ENCODE data around the gene NAA10. TPM values are rescaled to one million over a fixed set of nuclear protein-coding genes. Genes with fewer than 3 reads are reported as not detected.

Gene NAA10
- total RNA-seq: 84.9 and 138 TPM in 2 replicates

GRCh38 chrX:153934762-153935325 is at the start of gene NAA10:
TSS of gene NAA10 (minus strand) at chrX:153935037. CDS start at chrX:153934904, 133 bp downstream.

GRCh38 chrX:153972368-153973126 is 37.7 kb upstream of the NAA10 start, which contains the start of gene TMEM187:
TSS of gene TMEM187 (plus strand) at chrX:153972754. CDS start at chrX:153982063, 9,309 bp downstream.

GRCh38 chrX:153971450-153972367 is 36.9 kb upstream of the NAA10 start, which contains the start of gene HCFC1:
TSS of gene HCFC1 (minus strand) at chrX:153971818. CDS start at chrX:153970840, 978 bp downstream.

GRCh38 chrX:153944140-153944799 is 9.4 kb upstream of the NAA10 start, which contains the start of gene RENBP:
TSS of gene RENBP (minus strand) at chrX:153944643. CDS start at chrX:153944610, 33 bp downstream.

DNA sequence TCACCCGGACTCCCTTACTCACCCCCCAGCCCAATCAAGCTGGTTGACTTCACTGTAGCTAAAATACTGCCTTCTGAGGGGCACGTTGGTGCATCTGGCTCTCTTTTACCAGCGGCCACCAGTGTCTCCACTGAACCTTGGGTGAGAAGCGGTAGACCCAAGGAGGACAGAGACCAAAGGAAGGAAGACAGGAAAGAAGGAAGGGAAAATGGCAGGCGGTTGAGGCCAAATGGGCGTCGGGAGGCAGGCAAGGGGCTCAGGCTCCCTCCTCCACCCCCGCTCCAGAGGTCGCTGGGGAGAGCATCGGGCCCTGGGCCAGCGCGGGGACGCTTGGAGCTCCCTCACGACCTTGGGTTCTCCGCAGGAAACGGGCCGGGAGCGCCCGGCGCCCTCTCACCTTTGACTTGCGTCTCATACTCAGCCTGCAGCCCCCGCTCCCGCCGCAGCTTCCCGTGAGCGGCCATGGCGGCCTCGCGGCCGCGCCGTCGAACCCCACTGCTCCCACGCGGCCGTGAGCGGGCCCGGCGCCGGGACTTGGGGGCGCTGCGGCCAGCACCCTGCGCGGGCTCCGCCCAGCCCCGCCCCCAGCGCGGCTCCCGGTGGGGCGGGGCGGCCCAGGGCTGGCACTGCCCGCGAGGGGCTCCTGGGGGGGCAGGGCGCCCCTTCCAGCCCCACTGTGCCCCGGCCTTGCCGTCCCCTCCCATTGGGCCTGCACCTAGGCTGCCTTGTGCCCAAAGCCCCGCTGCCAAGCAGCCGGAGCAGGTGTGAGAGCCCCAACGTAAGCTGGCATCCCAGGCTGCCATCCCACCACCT is 8.9 kb downstream of the NAA10 start, which contains the start of gene ARHGAP4:
Gene ARHGAP4 (minus strand): TSS at position 526 of the 813 bp plus-strand sequence. CDS start 62 bp downstream, at position 464.

DNA sequence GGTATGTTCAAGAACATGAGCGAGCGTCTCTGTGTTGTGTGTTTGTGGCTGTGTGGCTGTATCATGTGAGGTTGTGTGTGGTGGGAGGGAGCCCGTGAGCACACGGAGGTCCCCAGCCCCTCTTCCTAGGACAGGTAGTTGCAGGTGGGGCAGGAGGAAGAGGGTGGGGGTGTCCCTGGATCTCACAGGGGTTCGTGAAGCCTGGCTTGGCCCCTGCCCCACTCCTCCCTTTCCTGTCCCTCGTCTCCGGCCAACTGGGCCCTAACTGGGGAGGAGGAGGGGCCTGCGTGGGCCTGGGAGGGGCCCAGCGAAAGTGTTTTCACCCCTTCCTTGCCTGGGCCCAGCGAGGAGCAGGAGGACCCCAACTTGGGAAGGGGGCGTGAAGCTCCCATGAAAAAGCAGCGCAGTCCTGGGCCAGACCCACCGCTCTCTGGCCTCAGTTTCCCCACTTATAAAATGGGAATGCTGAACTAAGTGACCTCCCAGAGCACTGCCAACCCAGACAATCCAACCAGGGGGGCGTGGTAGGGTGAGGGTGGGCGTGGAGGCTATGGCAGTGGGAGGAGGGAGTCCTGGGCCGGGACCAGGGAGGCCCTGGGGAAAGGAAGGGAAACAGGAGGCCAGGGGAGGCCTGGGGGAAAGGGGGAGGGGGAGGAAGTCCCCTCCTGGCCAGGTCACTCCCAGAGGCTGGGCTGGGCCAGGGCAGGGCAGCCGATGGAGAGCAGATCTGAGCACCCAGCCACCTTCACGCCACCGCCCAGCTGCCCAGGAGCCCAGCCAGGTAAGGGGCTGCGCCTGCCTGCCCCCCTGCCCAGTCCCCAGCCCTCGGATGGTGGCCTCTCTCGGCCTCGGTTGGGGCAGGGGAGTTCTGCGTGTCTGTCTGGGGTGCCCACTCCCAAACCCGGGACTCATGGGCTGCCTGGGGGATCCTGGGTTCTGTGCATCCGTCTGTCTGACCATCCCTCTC is 30.6 kb downstream of the NAA10 start, which contains the start of gene AVPR2:
Gene AVPR2 (plus strand): TSS at position 683 of the 967 bp plus-strand sequence. CDS start 473 bp downstream, outside the sequence.

GRCh38 chrX:153885968-153886903 is 48.6 kb downstream of the NAA10 start, which contains the start of gene L1CAM:
TSS of gene L1CAM (minus strand) at chrX:153886173. CDS start at chrX:153875836, 10,337 bp downstream.

Small RNAs within 50 kb of the gene (small RNA-seq; reads per million reads assigned to genes)
- gene MIR3202-1: not detected

Other genes with a start within 250 kb of the NAA10 start
- gene SLC6A8, start 247.1 kb downstream of the NAA10 start, total RNA-seq: 12.4 and 24.2 TPM in 2 replicates
- 245 and 312 TPM in 2 replicates for gene BCAP31, start 210.7 kb downstream of the NAA10 start, total RNA-seq
- gene ABCD1, start 210.2 kb downstream of the NAA10 start, total RNA-seq: 13.8 and 18.3 TPM in 2 replicates
- 11.0 and 11.4 TPM in 2 replicates for gene PLXNB3, start 170.8 kb downstream of the NAA10 start, total RNA-seq
- not detected in 2 replicates for gene SRPK3, start 154.0 kb downstream of the NAA10 start, total RNA-seq
- 53.2 and 57.8 TPM in 2 replicates for gene IDH3G, start 140.7 kb downstream of the NAA10 start, total RNA-seq
- 177 and 318 TPM in 2 replicates for gene SSR4, start 140.4 kb downstream of the NAA10 start, total RNA-seq
- gene PDZD4, start 104.5 kb downstream of the NAA10 start, total RNA-seq: 0.29 and 0.33 TPM in 2 replicates
- under 0.01 and 0.19 TPM in 2 replicates for gene L1CAM, start 48.9 kb downstream of the NAA10 start, total RNA-seq
- gene AVPR2, start 30.4 kb downstream of the NAA10 start, total RNA-seq: not detected in 2 replicates
- 5.3 and 20.6 TPM in 2 replicates for gene ARHGAP4, start 8.8 kb downstream of the NAA10 start, total RNA-seq
- gene RENBP, start 9.6 kb upstream of the NAA10 start, total RNA-seq: 9.8 and 10.0 TPM in 2 replicates
- gene HCFC1, start 36.8 kb upstream of the NAA10 start, total RNA-seq: 52.6 and 58.8 TPM in 2 replicates
- 1.9 and 8.2 TPM in 2 replicates for gene TMEM187, start 37.7 kb upstream of the NAA10 start, total RNA-seq
- 78.5 and 94.4 TPM in 2 replicates for gene IRAK1, start 84.9 kb upstream of the NAA10 start, total RNA-seq
- gene MECP2, start 162.7 kb upstream of the NAA10 start, total RNA-seq: 32.3 and 33.8 TPM in 2 replicates
- gene OPN1LW, start 209.2 kb upstream of the NAA10 start, total RNA-seq: not detected in 2 replicates
- gene OPN1MW, start 247.6 kb upstream of the NAA10 start, total RNA-seq: not detected in 2 replicates

Measured in vein endothelial cell (primary cell).